Activated CD4-positive, alpha-beta T cell treated with anti-CD3 and anti-CD28 coated beads for 36 hours (primary cell): ENCODE results near the gene KIAA1217. TPM values are rescaled to one million over a fixed set of nuclear protein-coding genes. Genes with fewer than 3 reads are reported as not detected.

ENCODE experiments used
- ATAC-seq: fragments of 200-7000 bp; cut with Tn5 transposase; one replicate; pipeline ENCODE4 v1.10.0; 2021; ENCODE audit warnings: mild to moderate bottlenecking, moderate library complexity
- CTCF ChIA-PET: fragments of 350-600 bp; sonication (Branson Sonifier 250); formaldehyde crosslinking; loops from one replicate; lab custom pipeline; 2021; ENCODE audit warnings: antibody characterized with exemption; lab: Charles Lee
- POLR2A ChIA-PET: fragments of 350-600 bp; sonication (Branson Sonifier 250); formaldehyde crosslinking; loops from one replicate; lab custom pipeline; 2021; ENCODE audit warnings: antibody characterized with exemption, inconsistent platforms; lab: Charles Lee
- DNase-seq: peaks from one replicate; pipeline ENCODE4 v3.0.0-alpha.2; 2020
- H3K27ac Mint-ChIP-seq: one replicate; pipeline ENCODE4 v1.8.0; 2021; ENCODE audit warnings: mixed read lengths
- H3K27me3 Mint-ChIP-seq: one replicate; pipeline ENCODE4 v1.8.0; 2021; ENCODE audit warnings: mixed read lengths
- H3K36me3 Mint-ChIP-seq: one replicate; pipeline ENCODE4 v1.8.0; 2021; ENCODE audit warnings: low read depth, mixed read lengths
- H3K4me1 Mint-ChIP-seq: one replicate; pipeline ENCODE4 v1.8.0; 2021; ENCODE audit warnings: mixed read lengths
- H3K4me3 Mint-ChIP-seq: one replicate; pipeline ENCODE4 v1.8.0; 2021; ENCODE audit warnings: mild to moderate bottlenecking, moderate library complexity, mixed read lengths
- H3K9me3 Mint-ChIP-seq: one replicate; pipeline ENCODE4 v1.8.0; 2021; ENCODE audit warnings: low read depth, mixed read lengths
- intact Hi-C, 2 experiments: fragments of 100-400 bp; cut with DNase I in 1 of 2; cut with micrococcal nuclease in 1 of 2; formaldehyde crosslinking; loops; one replicate each; pipeline versions ENCODE4 v1.14.2 to v1.15.1; 2022 to 2024; cut with DNase I, micrococcal nuclease
- total RNA-seq, 2 experiments: library from RNA; stranded (reverse); gene quantifications; one replicate each; pipeline ENCODE4 v1.2.3, GENCODE V29; 2021

The KIAA1217 gene
- total RNA-seq, 2 experiments from 2014 or later = 0.53 to 0.60 TPM

GRCh38 chr10:24358022-24358421 lies 149.1 kb downstream of the KIAA1217 start:
- Mint-ChIP-seq H3K4me1 (no peaks in the 10 kb centered on the region), H3K4me3 (no peak overlapping the region), H3K9me3 (no peaks in the 10 kb centered on the region), H3K36me3 (no peaks in the 10 kb centered on the region), H3K27me3 (peaks cover 1% of the 10 kb centered on the region), H3K27ac (no peak overlapping the region)
- ChIA-PET POLR2A (no interaction called here), CTCF (no interaction called here)
- DNase-seq (no peak), ATAC-seq (no peak)
- intact Hi-C loops = loop anchor here in 1 of 2 experiments (10.0 kb wide), 1 partner anchor 363 kb away; no protein-coding TSS in a partner anchor

- no peak overlapping the region for H3K4me3 Mint-ChIP-seq
- intact Hi-C loops = loop anchor here (1.0 to 5.0 kb wide), 4 partner anchors 142 to 366 kb away; no protein-coding TSS in a partner anchor
- CTCF ChIA-PET = interaction anchor here (0.6 kb wide), 1 partner anchor 152 kb away, joined by 3 read pairs; the partner anchor contains the start of gene KIAA1217
- H3K9me3 Mint-ChIP-seq = no peaks in the 10 kb centered on the region
- no peaks in the 10 kb centered on the region for H3K4me1 Mint-ChIP-seq
- no peak overlapping the region for H3K27ac Mint-ChIP-seq
- H3K27me3 Mint-ChIP-seq = peaks cover 5% of the 10 kb centered on the region
- ATAC-seq = no peak
- peak; percentile 71 for DNase-seq
- no peaks in the 10 kb centered on the region for H3K36me3 Mint-ChIP-seq
- POLR2A ChIA-PET = no interaction called here
These were observed 151.6 kb downstream of the KIAA1217 start for GRCh38 chr10:24360282-24361127.

- H3K4me3 Mint-ChIP-seq = no peak overlapping the region
- no peaks in the 10 kb centered on the region for H3K4me1 Mint-ChIP-seq
- H3K27ac Mint-ChIP-seq = no peak overlapping the region
- H3K27me3 Mint-ChIP-seq = peaks cover 5% of the 10 kb centered on the region
- no peak for DNase-seq
- ATAC-seq = no peak
- no peaks in the 10 kb centered on the region for H3K9me3 Mint-ChIP-seq
- intact Hi-C loops = loop anchor here in 1 of 2 experiments (5.0 kb wide), 1 partner anchor 139 kb away; no protein-coding TSS in a partner anchor
- no peaks in the 10 kb centered on the region for H3K36me3 Mint-ChIP-seq
- ChIA-PET POLR2A (no interaction called here), CTCF (interaction anchor here (0.6 kb wide), 1 partner anchor 149 kb away, joined by 3 read pairs; no protein-coding TSS in a partner anchor)
These were observed 154.1 kb downstream of the KIAA1217 start for GRCh38 chr10:24363070-24363469.

- peaks cover 4% of the 10 kb centered on the region for H3K9me3 Mint-ChIP-seq
- no peak overlapping the region for H3K4me3 Mint-ChIP-seq
- POLR2A ChIA-PET = no interaction called here
- intact Hi-C loops = no loop called here
- H3K27ac Mint-ChIP-seq = no peak overlapping the region
- H3K27me3 Mint-ChIP-seq = peaks cover 7% of the 10 kb centered on the region
- CTCF ChIA-PET = interaction anchor here (0.6 kb wide), 1 partner anchor 179 kb away, joined by 3 read pairs; no protein-coding TSS in a partner anchor
- H3K36me3 Mint-ChIP-seq = no peaks in the 10 kb centered on the region
- H3K4me1 Mint-ChIP-seq = no peaks in the 10 kb centered on the region
- no peak for DNase-seq
- no peak for ATAC-seq
These were observed 158.8 kb downstream of the KIAA1217 start for GRCh38 chr10:24367688-24368087.

GRCh38 chr10:24370877-24371276 lies 161.9 kb downstream of the KIAA1217 start:
- Mint-ChIP-seq H3K27me3 (peaks cover 3% of the 10 kb centered on the region), H3K4me1 (no peaks in the 10 kb centered on the region), H3K36me3 (no peaks in the 10 kb centered on the region), H3K4me3 (no peak overlapping the region), H3K27ac (no peak overlapping the region), H3K9me3 (peaks cover 4% of the 10 kb centered on the region)
- intact Hi-C loops = no loop called here
- ATAC-seq (no peak), DNase-seq (no peak)
- CTCF ChIA-PET = no interaction called here
- POLR2A ChIA-PET = no interaction called here

GRCh38 chr10:24371396-24371795 lies 162.5 kb downstream of the KIAA1217 start:
- CTCF ChIA-PET = no interaction called here
- no peak for DNase-seq
- intact Hi-C loops = no loop called here
- peaks cover 3% of the 10 kb centered on the region for H3K27me3 Mint-ChIP-seq
- POLR2A ChIA-PET = no interaction called here
- H3K9me3 Mint-ChIP-seq = peaks cover 4% of the 10 kb centered on the region
- no peak overlapping the region for H3K4me3 Mint-ChIP-seq
- H3K4me1 Mint-ChIP-seq = no peaks in the 10 kb centered on the region
- H3K36me3 Mint-ChIP-seq = no peaks in the 10 kb centered on the region
- no peak for ATAC-seq
- no peak overlapping the region for H3K27ac Mint-ChIP-seq

- CTCF ChIA-PET = no interaction called here
- POLR2A ChIA-PET = no interaction called here
- H3K4me1 Mint-ChIP-seq = no peaks in the 10 kb centered on the region
- H3K4me3 Mint-ChIP-seq = no peak overlapping the region
- no peak for DNase-seq
- H3K36me3 Mint-ChIP-seq = no peaks in the 10 kb centered on the region
- peaks cover 3% of the 10 kb centered on the region for H3K27me3 Mint-ChIP-seq
- H3K9me3 Mint-ChIP-seq = peaks cover 4% of the 10 kb centered on the region
- no peak for ATAC-seq
- no peak overlapping the region for H3K27ac Mint-ChIP-seq
- intact Hi-C loops = no loop called here
These were observed 165.4 kb downstream of the KIAA1217 start for GRCh38 chr10:24374134-24374915.

- POLR2A ChIA-PET = no interaction called here
- ATAC-seq (no peak), DNase-seq (no peak)
- H3K36me3 Mint-ChIP-seq = no peaks in the 10 kb centered on the region
- no peak overlapping the region for H3K27ac Mint-ChIP-seq
- intact Hi-C loops = no loop called here
- no peak overlapping the region for H3K4me3 Mint-ChIP-seq
- CTCF ChIA-PET = interaction anchor here (0.6 kb wide), 1 partner anchor 465 kb away, joined by 3 read pairs; no protein-coding TSS in a partner anchor
- peaks cover 4% of the 10 kb centered on the region for H3K27me3 Mint-ChIP-seq
- peaks cover 4% of the 10 kb centered on the region for H3K9me3 Mint-ChIP-seq
- no peaks in the 10 kb centered on the region for H3K4me1 Mint-ChIP-seq
These were observed 166.6 kb downstream of the KIAA1217 start for GRCh38 chr10:24375510-24375909.

GRCh38 chr10:24376731-24377130 lies 167.8 kb downstream of the KIAA1217 start:
- DNase-seq (no peak), ATAC-seq (no peak)
- intact Hi-C loops = no loop called here
- no peaks in the 10 kb centered on the region for H3K36me3 Mint-ChIP-seq
- H3K9me3 Mint-ChIP-seq = peaks cover 4% of the 10 kb centered on the region
- H3K4me1 Mint-ChIP-seq = no peaks in the 10 kb centered on the region
- ChIA-PET POLR2A (no interaction called here), CTCF (no interaction called here)
- H3K27me3 Mint-ChIP-seq = peaks cover 6% of the 10 kb centered on the region
- H3K4me3 Mint-ChIP-seq = no peak overlapping the region
- H3K27ac Mint-ChIP-seq = no peak overlapping the region

- DNase-seq (no peak), ATAC-seq (no peak)
- Mint-ChIP-seq H3K4me3 (no peak overlapping the region), H3K4me1 (peaks cover 9% of the 10 kb centered on the region), H3K9me3 (no peaks in the 10 kb centered on the region), H3K27me3 (peaks cover 14% of the 10 kb centered on the region), H3K36me3 (no peaks in the 10 kb centered on the region), H3K27ac (no peak overlapping the region)
- ChIA-PET CTCF (interaction anchor here (0.6 to 1.0 kb wide), 3 partner anchors 35 to 642 kb away, joined by 3 to 5 read pairs (median 3); no protein-coding TSS in a partner anchor), POLR2A (interaction anchor here (0.6 kb wide), 1 partner anchor 8 kb away, joined by 4 read pairs; no protein-coding TSS in a partner anchor)
- intact Hi-C loops = no loop called here
These were observed 169.4 kb downstream of the KIAA1217 start for GRCh38 chr10:24378126-24378920.
